HEK293 (cell line): ENCODE measurements around the gene CSTPP1.
A peak's percentile ranks its signal among the peaks of the same experiment; 100 is the strongest.

Experiments
- CTCF ChIA-PET: fragments of 350-600 bp; formaldehyde crosslinking; extraction: SDS; loops from one replicate; lab custom pipeline; 2021; ENCODE audit warnings: antibody characterized with exemption; lab: Yijun Ruan, JAX
- POLR2A ChIA-PET: fragments of 300-600 bp; formaldehyde crosslinking; extraction: SDS; loops from one replicate; lab custom pipeline; 2020; ENCODE audit warnings: antibody characterized with exemption, inconsistent platforms; lab: Yijun Ruan, JAX
- H3K27ac ChIP-seq: fragments of 200-500 bp; sonication (Bioruptor generic); 2 replicates; pipeline ENCODE4 v1.5.1; 2014; ENCODE audit warnings: low read depth, low read length, control low read depth, inconsistent platforms; ENCODE audit errors: extremely low read depth
- H3K36me3 ChIP-seq, 2 experiments: fragments of 200-500 bp in 1 of 2; sonication (Bioruptor generic) in 1 of 2; 1 replicate in 1 of 2; 2 replicates in 1 of 2; pipeline ENCODE4 v1.5.1; 2014 to 2017; ENCODE audit warnings: inconsistent platforms in 2 of 2, low read length in 2 of 2; ENCODE audit not compliant: control insufficient read depth in 2 of 2, insufficient read depth in 1 of 2
- H3K4me1 ChIP-seq: fragments of 200-500 bp; sonication (Bioruptor generic); 2 replicates; pipeline ENCODE4 v1.5.1; 2014; ENCODE audit warnings: mild to moderate bottlenecking, low read length, inconsistent platforms; ENCODE audit not compliant: control insufficient read depth, insufficient read depth
- H3K4me3 ChIP-seq: 2 replicates; pipeline ENCODE4 v1.5.1; 2011; ENCODE audit warnings: low read depth, mild to moderate bottlenecking, control low read depth, low read length, moderate library complexity
- H3K9me3 ChIP-seq: fragments of 200-500 bp; sonication (Bioruptor generic); 2 replicates; pipeline ENCODE4 v1.5.1; 2014; ENCODE audit warnings: low read depth, low read length, inconsistent platforms; ENCODE audit not compliant: control insufficient read depth, insufficient read depth
- MZF1 ChIP-seq: fragments of 450-650 bp; formaldehyde crosslinking; IDR thresholded peaks from 2 replicates; pipeline ENCODE4 v1.5.1; 2017; ENCODE audit warnings: missing biosample characterization, missing genetic modification characterization, borderline replicate concordance
- SP2 ChIP-seq: fragments of 450-650 bp; formaldehyde crosslinking; IDR thresholded peaks from 2 replicates; pipeline ENCODE4 v1.5.1; 2016; ENCODE audit warnings: missing biosample characterization, missing genetic modification characterization
- TRIM28 ChIP-seq: IDR thresholded peaks from 2 replicates; pipeline ENCODE4 v1.6.1; 2011; ENCODE audit warnings: low read length, control low read depth, borderline replicate concordance
- ZIC2 ChIP-seq: fragments of 450-650 bp; formaldehyde crosslinking; IDR thresholded peaks from 2 replicates; pipeline ENCODE4 v1.5.1; 2016; ENCODE audit warnings: missing biosample characterization, missing genetic modification characterization
- ZNF292 ChIP-seq: fragments of 450-650 bp; formaldehyde crosslinking; IDR thresholded peaks from 2 replicates; pipeline ENCODE4 v1.5.1; 2016; ENCODE audit warnings: low read depth, missing biosample characterization, missing genetic modification characterization, borderline replicate concordance
- ZNF354C ChIP-seq: fragments of 450-650 bp; formaldehyde crosslinking; IDR thresholded peaks from 2 replicates; pipeline ENCODE4 v1.5.1; 2016; ENCODE audit warnings: missing biosample characterization, missing genetic modification characterization, low read depth, borderline replicate concordance
- ZNF391 ChIP-seq: fragments of 450-650 bp; formaldehyde crosslinking; IDR thresholded peaks from 2 replicates; pipeline ENCODE4 v1.5.1; 2016; ENCODE audit warnings: low read depth, missing biosample characterization, missing genetic modification characterization, borderline replicate concordance
- ZNF621 ChIP-seq: fragments of 450-650 bp; formaldehyde crosslinking; IDR thresholded peaks from 2 replicates; pipeline ENCODE4 v1.5.1; 2017; ENCODE audit warnings: missing biosample characterization, missing genetic modification characterization
- ZNF701 ChIP-seq: fragments of 450-650 bp; formaldehyde crosslinking; IDR thresholded peaks from 2 replicates; pipeline ENCODE4 v1.5.1; 2016; ENCODE audit warnings: missing biosample characterization, missing genetic modification characterization
- TF ChIP-seq, protein P1 (sequence below): fragments of 450-650 bp; formaldehyde crosslinking; optimal IDR thresholded peaks from 2 replicates; pipeline ENCODE3; 2016; ENCODE audit warnings: missing biosample characterization, mild to moderate bottlenecking, missing genetic modification characterization
- TF ChIP-seq, protein P2 (sequence below): fragments of 450-650 bp; formaldehyde crosslinking; IDR thresholded peaks from 2 replicates; pipeline ENCODE4 v1.5.1; 2016; ENCODE audit warnings: missing biosample characterization, missing genetic modification characterization, low read depth
- TF ChIP-seq, protein P3 (sequence below): fragments of 450-650 bp; formaldehyde crosslinking; IDR thresholded peaks from 2 replicates; pipeline ENCODE4 v1.5.0; 2017; ENCODE audit warnings: missing biosample characterization, missing genetic modification characterization, borderline replicate concordance
- TF ChIP-seq, protein P4 (sequence below): fragments of 450-650 bp; formaldehyde crosslinking; IDR thresholded peaks from 2 replicates; pipeline ENCODE4 v1.5.1; 2016; ENCODE audit warnings: missing biosample characterization, missing genetic modification characterization

CSTPP1 gene

DNA sequence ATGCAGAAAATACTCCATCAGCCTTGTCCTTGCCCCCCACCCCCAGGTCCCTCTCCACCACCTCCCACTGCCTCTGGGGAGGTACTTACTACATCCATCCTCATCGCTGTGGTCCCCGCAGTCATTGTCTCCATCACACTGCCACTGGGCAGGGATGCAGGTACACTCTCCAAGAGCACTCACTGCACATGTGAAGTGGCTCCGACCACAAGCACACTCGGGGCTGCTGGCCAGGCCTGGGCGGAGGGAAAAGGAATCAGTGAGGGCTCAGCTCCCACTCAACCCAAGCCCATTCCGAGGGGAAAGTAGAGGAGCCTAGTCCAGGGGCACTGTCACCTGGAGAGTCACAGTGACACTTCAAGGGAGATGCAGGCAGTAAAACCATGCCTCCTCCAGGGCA lies 33.9 kb upstream of the CSTPP1 start:
- Histone ChIP-seq H3K4me1 (0 out of 2 replicates have a peak, but pooled peaks cover 4% of the 10 kb centered on the region), H3K36me3 (peaks cover 0 to 21% of the 10 kb centered on the region in 2 experiments; a peak in 2 of 3 replicates), H3K4me3 (no peak overlapping the region), H3K9me3 (no peaks in the 10 kb centered on the region), H3K27ac (no peak overlapping the region)
- CTCF ChIA-PET, result interaction anchor here (0.6 kb wide), 3 partner anchors 10 to 278 kb away, joined by 3 read pairs; no protein-coding TSS in a partner anchor
- POLR2A ChIA-PET, result no interaction called here
- TF ChIP-seq ZNF354C (tag by site-specific recombination), result no peak
- TF ChIP-seq, protein P1, sequence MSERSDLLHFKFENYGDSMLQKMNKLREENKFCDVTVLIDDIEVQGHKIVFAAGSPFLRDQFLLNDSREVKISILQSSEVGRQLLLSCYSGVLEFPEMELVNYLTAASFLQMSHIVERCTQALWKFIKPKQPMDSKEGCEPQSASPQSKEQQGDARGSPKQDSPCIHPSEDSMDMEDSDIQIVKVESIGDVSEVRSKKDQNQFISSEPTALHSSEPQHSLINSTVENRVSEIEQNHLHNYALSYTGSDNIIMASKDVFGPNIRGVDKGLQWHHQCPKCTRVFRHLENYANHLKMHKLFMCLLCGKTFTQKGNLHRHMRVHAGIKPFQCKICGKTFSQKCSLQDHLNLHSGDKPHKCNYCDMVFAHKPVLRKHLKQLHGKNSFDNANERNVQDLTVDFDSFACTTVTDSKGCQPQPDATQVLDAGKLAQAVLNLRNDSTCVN (tag by site-specific recombination), result no peak
- TF ChIP-seq, protein P2, sequence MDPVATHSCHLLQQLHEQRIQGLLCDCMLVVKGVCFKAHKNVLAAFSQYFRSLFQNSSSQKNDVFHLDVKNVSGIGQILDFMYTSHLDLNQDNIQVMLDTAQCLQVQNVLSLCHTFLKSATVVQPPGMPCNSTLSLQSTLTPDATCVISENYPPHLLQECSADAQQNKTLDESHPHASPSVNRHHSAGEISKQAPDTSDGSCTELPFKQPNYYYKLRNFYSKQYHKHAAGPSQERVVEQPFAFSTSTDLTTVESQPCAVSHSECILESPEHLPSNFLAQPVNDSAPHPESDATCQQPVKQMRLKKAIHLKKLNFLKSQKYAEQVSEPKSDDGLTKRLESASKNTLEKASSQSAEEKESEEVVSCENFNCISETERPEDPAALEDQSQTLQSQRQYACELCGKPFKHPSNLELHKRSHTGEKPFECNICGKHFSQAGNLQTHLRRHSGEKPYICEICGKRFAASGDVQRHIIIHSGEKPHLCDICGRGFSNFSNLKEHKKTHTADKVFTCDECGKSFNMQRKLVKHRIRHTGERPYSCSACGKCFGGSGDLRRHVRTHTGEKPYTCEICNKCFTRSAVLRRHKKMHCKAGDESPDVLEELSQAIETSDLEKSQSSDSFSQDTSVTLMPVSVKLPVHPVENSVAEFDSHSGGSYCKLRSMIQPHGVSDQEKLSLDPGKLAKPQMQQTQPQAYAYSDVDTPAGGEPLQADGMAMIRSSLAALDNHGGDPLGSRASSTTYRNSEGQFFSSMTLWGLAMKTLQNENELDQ (tag by site-specific recombination), result no peak
- TF ChIP-seq ZNF621 (tag by site-specific recombination), result no peak
- TF ChIP-seq SP2 (tag by site-specific recombination), result no peak
- no peak for TF ChIP-seq MZF1 (tag by site-specific recombination)
- TF ChIP-seq, protein P3, sequence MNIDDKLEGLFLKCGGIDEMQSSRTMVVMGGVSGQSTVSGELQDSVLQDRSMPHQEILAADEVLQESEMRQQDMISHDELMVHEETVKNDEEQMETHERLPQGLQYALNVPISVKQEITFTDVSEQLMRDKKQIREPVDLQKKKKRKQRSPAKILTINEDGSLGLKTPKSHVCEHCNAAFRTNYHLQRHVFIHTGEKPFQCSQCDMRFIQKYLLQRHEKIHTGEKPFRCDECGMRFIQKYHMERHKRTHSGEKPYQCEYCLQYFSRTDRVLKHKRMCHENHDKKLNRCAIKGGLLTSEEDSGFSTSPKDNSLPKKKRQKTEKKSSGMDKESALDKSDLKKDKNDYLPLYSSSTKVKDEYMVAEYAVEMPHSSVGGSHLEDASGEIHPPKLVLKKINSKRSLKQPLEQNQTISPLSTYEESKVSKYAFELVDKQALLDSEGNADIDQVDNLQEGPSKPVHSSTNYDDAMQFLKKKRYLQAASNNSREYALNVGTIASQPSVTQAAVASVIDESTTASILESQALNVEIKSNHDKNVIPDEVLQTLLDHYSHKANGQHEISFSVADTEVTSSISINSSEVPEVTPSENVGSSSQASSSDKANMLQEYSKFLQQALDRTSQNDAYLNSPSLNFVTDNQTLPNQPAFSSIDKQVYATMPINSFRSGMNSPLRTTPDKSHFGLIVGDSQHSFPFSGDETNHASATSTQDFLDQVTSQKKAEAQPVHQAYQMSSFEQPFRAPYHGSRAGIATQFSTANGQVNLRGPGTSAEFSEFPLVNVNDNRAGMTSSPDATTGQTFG (tag by site-specific recombination), result no peak
- no peak for TF ChIP-seq ZNF391

DNA sequence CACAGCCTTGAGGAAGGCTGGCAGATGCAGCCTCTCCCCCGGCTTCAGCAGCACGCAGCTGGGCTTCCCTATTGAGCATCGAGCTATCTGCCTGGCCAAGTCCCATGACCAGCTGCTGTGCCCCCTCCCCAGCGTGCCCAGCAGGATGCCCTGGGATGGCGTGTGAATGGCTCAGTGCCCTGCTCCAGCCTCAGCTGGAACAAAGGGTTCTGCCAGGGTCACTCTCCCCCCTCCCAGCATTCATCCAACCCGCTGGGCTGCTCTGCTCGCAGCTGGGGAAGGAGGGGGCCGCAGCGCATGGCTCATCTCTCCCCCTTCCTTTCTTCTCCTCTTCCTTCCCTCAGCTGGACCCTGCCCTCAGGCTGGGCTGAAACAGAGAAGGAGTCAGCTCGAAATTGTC lies 32.7 kb upstream of the CSTPP1 start:
- CTCF ChIA-PET, result no interaction called here

More for the DNA sequence above, 32.7 kb upstream of the CSTPP1 start:
- 0 out of 2 replicates have a peak, but pooled peaks cover 4% of the 10 kb centered on the region for H3K4me1 ChIP-seq
- H3K4me3 ChIP-seq, result no peak overlapping the region
- peaks cover 0 to 14% of the 10 kb centered on the region in 2 experiments; a peak in 2 of 3 replicates for H3K36me3 ChIP-seq
- H3K27ac ChIP-seq, result no peak overlapping the region
- H3K9me3 ChIP-seq, result no peaks in the 10 kb centered on the region
- TF ChIP-seq ZIC2 (tag by site-specific recombination), result peak; percentile 88
- TF ChIP-seq, protein P4, sequence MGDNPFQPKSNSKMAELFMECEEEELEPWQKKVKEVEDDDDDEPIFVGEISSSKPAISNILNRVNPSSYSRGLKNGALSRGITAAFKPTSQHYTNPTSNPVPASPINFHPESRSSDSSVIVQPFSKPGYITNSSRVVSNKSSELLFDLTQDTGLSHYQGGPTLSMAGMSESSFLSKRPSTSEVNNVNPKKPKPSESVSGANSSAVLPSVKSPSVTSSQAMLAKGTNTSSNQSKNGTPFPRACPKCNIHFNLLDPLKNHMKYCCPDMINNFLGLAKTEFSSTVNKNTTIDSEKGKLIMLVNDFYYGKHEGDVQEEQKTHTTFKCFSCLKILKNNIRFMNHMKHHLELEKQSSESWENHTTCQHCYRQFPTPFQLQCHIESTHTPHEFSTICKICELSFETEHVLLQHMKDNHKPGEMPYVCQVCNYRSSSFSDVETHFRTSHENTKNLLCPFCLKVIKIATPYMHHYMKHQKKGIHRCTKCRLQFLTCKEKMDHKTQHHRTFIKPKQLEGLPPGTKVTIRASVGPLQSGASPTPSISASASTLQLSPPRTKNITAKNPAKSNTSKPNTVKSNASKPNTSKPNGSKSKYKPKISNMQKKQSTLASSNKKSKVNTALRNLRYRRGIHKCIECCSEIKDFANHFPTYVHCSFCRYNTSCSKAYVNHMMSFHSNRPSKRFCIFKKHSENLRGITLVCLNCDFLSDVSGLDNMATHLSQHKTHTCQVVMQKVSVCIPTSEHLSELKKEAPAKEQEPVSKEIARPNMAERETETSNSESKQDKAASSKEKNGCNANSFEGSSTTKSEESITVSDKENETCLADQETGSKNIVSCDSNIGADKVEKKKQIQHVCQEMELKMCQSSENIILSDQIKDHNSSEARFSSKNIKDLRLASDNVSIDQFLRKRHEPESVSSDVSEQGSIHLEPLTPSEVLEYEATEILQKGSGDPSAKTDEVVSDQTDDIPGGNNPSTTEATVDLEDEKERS (tag by site-specific recombination), result no peak
- no peak for TF ChIP-seq TRIM28
- TF ChIP-seq ZNF701 (tag by site-specific recombination), result no peak
- no peak for TF ChIP-seq ZNF292 (tag by site-specific recombination)
- POLR2A ChIA-PET, result no interaction called here
